ENCODE measurements around the gene CPT1B.

CPT1B gene

GRCh38 chr22:50573491-50574382 is 4.5 kb downstream of the CPT1B start:
- Histone ChIP-seq H3K27me3 (replicated peaks; ENCODE audit: control insufficient read depth, insufficient read depth, low read length) (no peaks in the 10 kb centered on the region), H3K36me3 (ENCODE audit: control insufficient read depth, insufficient read depth, low read length) (peaks cover 55% of the 10 kb centered on the region), H3K4me3 (replicated peaks; ENCODE audit: low read depth, low read length) (no peak overlapping the region)
- TF ChIP-seq CTCF (IDR thresholded peaks at IDR 0.05; ENCODE audit: insufficient read depth, low read length, poor library complexity, severe bottlenecking) = no peak
- no peak for DNase-seq (ENCODE audit: extremely low read depth, insufficient read length)

- DNase-seq (ENCODE audit: extremely low read depth, insufficient read length) = no peak
- H3K4me3 ChIP-seq (replicated peaks; ENCODE audit: low read depth, low read length) = no peak overlapping the region
- TF ChIP-seq CTCF (IDR thresholded peaks at IDR 0.05; ENCODE audit: insufficient read depth, low read length, poor library complexity, severe bottlenecking) = no peak
- H3K36me3 ChIP-seq (ENCODE audit: control insufficient read depth, insufficient read depth, low read length) = peaks cover 58% of the 10 kb centered on the region
- no peaks in the 10 kb centered on the region for H3K27me3 ChIP-seq (replicated peaks; ENCODE audit: control insufficient read depth, insufficient read depth, low read length)
Observed at GRCh38 chr22:50572965-50573364, 5.3 kb downstream of the CPT1B start.

GRCh38 chr22:50571264-50572175 is 6.7 kb downstream of the CPT1B start:
- no peaks in the 10 kb centered on the region for H3K27me3 ChIP-seq (replicated peaks; ENCODE audit: control insufficient read depth, insufficient read depth, low read length)
- DNase-seq (ENCODE audit: extremely low read depth, insufficient read length) = no peak
- no peak overlapping the region for H3K4me3 ChIP-seq (replicated peaks; ENCODE audit: low read depth, low read length)
- peaks cover 53% of the 10 kb centered on the region for H3K36me3 ChIP-seq (ENCODE audit: control insufficient read depth, insufficient read depth, low read length)
- no peak for TF ChIP-seq CTCF (IDR thresholded peaks at IDR 0.05; ENCODE audit: insufficient read depth, low read length, poor library complexity, severe bottlenecking)

- H3K27me3 ChIP-seq (replicated peaks; ENCODE audit: control insufficient read depth, insufficient read depth, low read length) = no peaks in the 10 kb centered on the region
- peaks cover 49% of the 10 kb centered on the region for H3K36me3 ChIP-seq (ENCODE audit: control insufficient read depth, insufficient read depth, low read length)
- TF ChIP-seq CTCF (IDR thresholded peaks at IDR 0.05; ENCODE audit: insufficient read depth, low read length, poor library complexity, severe bottlenecking) = no peak
Observed at GRCh38 chr22:50570861-50571260, 7.4 kb downstream of the CPT1B start.

GRCh38 chr22:50569896-50570535 is 8.2 kb downstream of the CPT1B start:
- no peak for TF ChIP-seq CTCF (IDR thresholded peaks at IDR 0.05; ENCODE audit: insufficient read depth, low read length, poor library complexity, severe bottlenecking)
- Histone ChIP-seq H3K4me3 (replicated peaks; ENCODE audit: low read depth, low read length) (no peak overlapping the region), H3K36me3 (ENCODE audit: control insufficient read depth, insufficient read depth, low read length) (peaks cover 45% of the 10 kb centered on the region), H3K27me3 (replicated peaks; ENCODE audit: control insufficient read depth, insufficient read depth, low read length) (no peaks in the 10 kb centered on the region)
- DNase-seq (ENCODE audit: extremely low read depth, insufficient read length) = no peak

More at GRCh38 chr22:50570861-50571260, 7.4 kb downstream of the CPT1B start:
- H3K4me3 ChIP-seq (replicated peaks; ENCODE audit: low read depth, low read length) = no peak overlapping the region
- no peak for DNase-seq (ENCODE audit: extremely low read depth, insufficient read length)
